SK-MEL-5 (cell line): ENCODE measurements around the gene C11orf98. TPM values are rescaled to one million over a fixed set of nuclear protein-coding genes. Genes with fewer than 3 reads are reported as not detected.
"Not testable (repeated sequence)": the region's sequence is repeated elsewhere in the genome, so short reads cannot be mapped to it uniquely, and the experiment has no call there.

ENCODE experiments used
- DNase-seq: peaks from one replicate; pipeline ENCODE4 v3.0.0-alpha.2; 2016; ENCODE audit warnings: low read depth, low spot score
- in situ Hi-C: cut with HindIII; loops from 2 replicates; pipeline ENCODE4 v1.10.0; 2016; ENCODE audit warnings: low sequenced_read_pairs, high pct_unique_total_duplicates, low pct_unique_long_range_greater_than_20kb
- total RNA-seq: library from RNA; depleted of rRNA; stranded (reverse); fragments of >200 nt; shearing (Covaris generic); gene quantifications from 2 replicates; pipeline ENCODE4 v1.2.3, GENCODE V29; 2014

The C11orf98 gene
- total RNA-seq, 1 experiment from 2014 or later: 48.5 TPM

GRCh38 chr11:62666259-62666926, 1.4 kb upstream of the C11orf98 start:
- in situ Hi-C loops: no loop called here
- no peak for DNase-seq

DNA sequence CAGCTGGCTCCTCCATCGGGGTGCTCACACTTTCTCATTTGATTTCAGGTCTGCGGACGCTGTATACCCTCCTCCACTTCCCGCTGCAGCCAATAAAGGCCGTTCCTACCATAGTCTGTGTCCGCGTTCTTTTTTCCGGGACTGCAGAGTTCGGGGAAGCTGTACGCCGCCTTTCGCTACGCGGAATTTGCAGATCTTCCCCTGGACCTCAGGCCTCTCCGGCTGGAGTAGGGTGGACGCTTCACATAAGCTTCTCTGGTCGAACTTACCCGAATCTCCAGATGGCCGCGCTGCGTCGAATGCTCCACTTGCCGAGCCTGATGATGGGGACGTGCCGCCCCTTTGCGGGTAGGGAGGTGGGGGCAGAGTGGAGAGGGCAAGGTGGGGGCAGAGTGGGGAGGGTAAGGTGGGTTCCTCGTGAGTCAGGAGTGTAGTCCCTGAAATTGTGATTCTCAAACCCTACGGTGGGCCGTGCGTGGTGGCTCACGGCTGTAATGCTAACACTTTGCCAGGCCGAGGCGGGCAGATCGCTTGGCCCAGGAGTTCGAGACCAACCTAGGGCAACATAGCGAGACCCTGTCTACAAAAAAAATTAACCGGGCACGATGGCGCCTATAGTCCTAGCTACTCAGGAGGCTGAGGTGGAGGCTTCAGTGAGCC, 719 bp upstream of the C11orf98 start:
- DNase-seq: no peak
- in situ Hi-C loops: no loop called here

DNA sequence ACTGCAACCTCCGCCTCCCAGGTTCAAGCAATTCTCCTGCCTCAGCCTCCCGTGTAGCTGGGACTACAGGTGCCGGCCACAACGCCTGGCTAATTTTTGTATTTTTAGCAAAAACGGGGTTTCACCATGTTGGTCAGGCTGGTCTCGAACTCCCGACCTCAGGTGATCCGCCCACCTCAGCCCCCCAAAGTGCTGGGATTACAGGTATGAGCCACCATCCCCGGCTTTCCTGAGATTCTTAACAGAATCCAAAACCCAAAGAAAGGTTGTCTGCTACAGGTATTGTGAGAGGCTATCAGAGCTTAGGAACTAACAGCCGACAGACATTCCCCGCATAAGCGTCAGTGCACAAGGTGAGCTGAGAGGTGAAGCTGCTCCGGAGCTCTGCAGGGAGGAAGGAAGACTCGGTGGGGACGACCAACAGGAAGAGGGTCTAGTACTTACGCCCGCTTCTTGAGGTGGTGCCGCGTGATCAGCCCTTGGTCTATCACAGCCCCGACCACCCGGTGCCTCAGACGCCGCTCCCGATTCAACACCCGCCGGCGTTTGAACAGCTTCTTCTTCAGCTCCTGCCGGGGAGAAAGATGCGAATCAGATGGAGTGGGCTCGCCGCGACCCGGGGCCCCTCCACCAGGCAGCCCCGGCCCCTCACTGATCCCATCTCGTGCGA, 470 bp downstream of the C11orf98 start:
- in situ Hi-C loops: no loop called here
- DNase-seq: peak; percentile 53

- no peak for DNase-seq
- in situ Hi-C loops: no loop called here
Observed at GRCh38 chr11:62656796-62657429, 8.1 kb downstream of the C11orf98 start.

DNA sequence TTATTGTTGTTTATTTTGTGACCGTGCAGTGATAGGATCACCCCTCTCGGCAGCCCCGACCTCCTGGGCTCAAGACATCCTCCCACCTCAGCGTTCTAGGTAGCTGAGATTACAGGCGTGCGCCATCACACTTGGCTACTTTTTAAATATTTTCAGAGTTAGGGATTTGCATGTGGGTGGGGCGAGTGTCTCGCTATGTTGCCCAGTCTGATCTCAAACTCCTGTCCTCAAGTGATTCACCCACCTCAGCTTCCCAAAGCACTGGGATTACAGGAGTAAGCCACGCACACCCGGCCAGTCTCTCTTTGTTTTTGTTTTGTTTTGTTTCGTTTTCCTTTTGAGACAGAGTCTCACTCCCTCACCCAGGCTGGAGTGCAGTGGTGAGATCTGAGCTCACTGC, 10.7 kb downstream of the C11orf98 start:
- in situ Hi-C loops: no loop called here
- no peak for DNase-seq

DNA sequence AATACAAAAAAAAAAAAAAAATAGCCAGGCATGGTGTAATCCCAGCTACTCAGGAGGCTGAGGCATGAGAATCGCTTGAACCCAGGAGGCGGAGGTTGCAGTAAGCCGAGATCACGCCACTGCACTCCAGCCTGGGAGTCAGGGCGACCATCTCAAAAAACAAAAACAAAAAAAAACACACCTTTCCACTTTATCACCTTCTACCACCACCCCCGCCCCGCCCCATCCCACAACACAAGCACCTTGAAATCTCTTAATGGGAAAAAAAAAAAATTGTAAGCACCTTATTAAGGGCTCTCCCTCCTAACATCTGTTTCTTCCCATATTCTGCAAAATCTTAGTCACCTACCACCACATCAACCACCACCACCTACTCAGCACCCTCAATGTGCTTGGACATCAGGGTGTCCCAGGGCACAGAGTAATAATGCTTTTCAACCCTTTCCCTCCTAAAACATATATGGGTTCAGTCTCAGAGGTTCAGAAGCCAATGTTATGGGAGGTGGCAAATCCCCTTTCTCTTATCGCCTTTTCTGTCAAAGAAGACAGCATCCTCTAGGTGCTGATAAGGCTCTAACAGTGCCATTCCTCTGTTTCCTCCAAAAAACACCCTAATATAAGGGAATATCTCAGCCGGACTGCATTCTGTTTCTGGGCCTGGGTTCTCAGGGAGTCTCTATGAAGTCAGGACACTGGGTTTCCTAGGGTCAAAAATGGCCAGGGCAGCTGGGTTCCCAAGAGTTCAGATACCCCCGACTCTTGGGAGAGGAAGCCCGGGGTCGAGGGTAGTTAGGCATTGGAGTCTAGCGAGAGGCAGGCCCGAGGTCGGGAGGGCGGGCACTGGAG, 12.6 kb downstream of the C11orf98 start:
- no peak for DNase-seq
- in situ Hi-C loops: no loop called here

- DNase-seq, in situ Hi-C loops: not testable (repeated sequence)
Observed at GRCh38 chr11:62650283-62650682, 14.7 kb downstream of the C11orf98 start.

DNA sequence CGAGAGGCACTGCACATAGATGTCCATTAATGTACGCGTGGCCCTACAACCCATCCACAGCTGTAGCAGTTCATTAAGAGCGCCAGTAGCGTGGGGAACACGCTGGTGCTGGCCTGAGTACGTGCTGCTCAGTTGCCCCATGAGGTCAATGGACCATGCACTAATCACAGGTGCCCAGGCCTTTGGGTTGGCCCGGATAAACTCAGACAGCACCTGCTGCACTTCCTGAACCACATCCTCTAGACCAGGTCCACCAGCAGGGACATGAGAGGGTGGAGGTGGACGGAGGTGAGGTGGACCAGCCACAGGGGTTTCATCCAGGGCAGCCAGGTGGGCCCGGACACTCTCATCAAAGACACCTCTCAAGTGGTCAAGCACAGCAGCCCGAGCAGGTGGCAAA, 15.5 kb downstream of the C11orf98 start:
- no peak for DNase-seq
- in situ Hi-C loops: no loop called here

DNA sequence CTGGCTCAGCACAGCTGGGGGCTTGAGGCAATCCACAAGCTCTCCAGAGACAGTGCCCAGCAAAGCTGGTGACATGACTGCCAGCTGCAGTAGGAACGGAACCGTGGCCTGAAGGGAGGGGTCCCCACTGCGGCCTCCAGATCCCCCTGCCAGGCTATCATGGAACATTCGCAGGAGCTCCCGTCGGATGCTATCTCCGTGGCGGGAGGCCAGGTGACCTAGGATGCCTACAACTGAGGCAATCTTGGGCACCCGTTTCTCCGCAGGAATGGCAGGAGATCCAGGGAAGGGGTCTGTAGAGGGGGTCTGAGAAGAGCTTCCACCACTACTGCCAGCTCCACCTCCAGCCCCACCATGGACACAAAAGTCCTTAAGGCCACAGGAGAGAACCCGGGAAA, 16.0 kb downstream of the C11orf98 start:
- no peak for DNase-seq

DNA sequence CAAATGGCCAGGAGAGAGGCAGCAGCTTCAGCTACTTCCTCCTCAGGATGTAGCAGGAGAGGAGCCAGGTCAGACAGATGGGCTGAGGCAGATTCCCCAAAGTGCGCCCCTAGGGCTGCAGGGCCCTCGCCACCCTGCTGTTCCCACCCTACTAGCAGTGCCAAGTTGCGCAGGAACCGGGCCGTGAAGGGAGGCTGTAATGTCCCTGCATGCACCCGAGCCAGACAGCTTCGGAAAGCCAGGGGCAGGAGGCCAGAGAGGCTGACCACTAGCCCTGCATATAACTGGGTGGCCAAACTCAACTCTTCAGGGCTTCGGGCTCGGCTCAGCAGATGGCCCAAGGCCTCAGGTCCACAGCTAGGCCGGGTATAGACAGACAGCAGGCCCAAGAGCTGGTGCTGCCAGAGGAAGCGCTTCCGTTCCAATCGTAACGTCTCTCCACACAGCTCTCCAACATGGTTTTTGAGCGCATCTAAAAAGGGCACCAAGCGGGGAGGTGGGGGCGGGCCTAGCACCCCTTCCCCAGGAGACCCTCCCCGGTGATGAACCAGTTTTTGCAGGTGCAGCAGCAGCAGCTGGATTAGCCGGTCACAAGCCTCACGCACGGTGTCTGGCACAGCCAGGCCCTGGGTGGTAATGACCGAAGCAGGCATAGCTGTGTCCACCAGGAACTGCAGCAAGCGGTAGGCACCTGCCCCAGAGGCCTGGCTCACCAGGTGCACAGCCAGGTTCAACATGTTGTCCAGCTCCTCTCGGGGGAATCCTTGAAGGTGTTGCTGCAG, 16.6 kb downstream of the C11orf98 start:
- in situ Hi-C loops: no loop called here
- DNase-seq: no peak

More for the DNA sequence above, 16.0 kb downstream of the C11orf98 start:
- in situ Hi-C loops: no loop called here

- no peak for DNase-seq
- in situ Hi-C loops: no loop called here
Observed at GRCh38 chr11:62647609-62648005, 17.4 kb downstream of the C11orf98 start.

- in situ Hi-C loops: no loop called here
- no peak for DNase-seq
Observed at GRCh38 chr11:62646825-62647608, 18.0 kb downstream of the C11orf98 start.

GRCh38 chr11:62645946-62646824, 18.8 kb downstream of the C11orf98 start, which contains the start of gene GANAB:
GANAB (minus strand) TSS chr11:62646613; CDS start chr11:62646599, 14 bp downstream.
- in situ Hi-C loops: no loop called here
- DNase-seq: peak; percentile 96

GRCh38 chr11:62645671-62645945, 19.4 kb downstream of the C11orf98 start:
- no peak for DNase-seq
- in situ Hi-C loops: no loop called here

- DNase-seq: no peak
- in situ Hi-C loops: no loop called here
Observed at GRCh38 chr11:62644220-62644619, 20.8 kb downstream of the C11orf98 start.
